ENCODE data around the gene TEX38. TPM values are rescaled to one million over a fixed set of nuclear protein-coding genes. Genes with fewer than 3 reads are reported as not detected.
"Not testable (repeated sequence)": the region's sequence is repeated elsewhere in the genome, so short reads cannot be mapped to it uniquely, and the experiment has no call there.

The TEX38 gene
- total RNA-seq, 1 experiment from 2014 or later: not detected

GRCh38 chr1:46714976-46715375 is 43.3 kb downstream of the TEX38 start:
- no peaks in the 10 kb centered on the region for H3K9me3 ChIP-seq (replicated peaks)
- H3K4me3 ChIP-seq: no peak overlapping the region
- no peak overlapping the region for H3K27ac ChIP-seq
- no peak for DNase-seq (ENCODE audit: low read depth in 1 of 2, low spot score in 2 of 2)
- H3K4me1 ChIP-seq (replicated peaks): peaks cover 19% of the 10 kb centered on the region
- no peaks in the 10 kb centered on the region; the same call in 1 of the 2 replicates for H3K27me3 ChIP-seq (replicated peaks)
- H3K36me3 ChIP-seq: peaks cover 79% of the 10 kb centered on the region

- peaks cover 54% of the 10 kb centered on the region for H3K36me3 ChIP-seq
- DNase-seq (ENCODE audit: low read depth in 1 of 2, low spot score in 2 of 2): no peak
- H3K27ac ChIP-seq: no peak overlapping the region
- H3K4me3 ChIP-seq: peak overlapping the region; percentile 97
- no peaks in the 10 kb centered on the region; the same call in 1 of the 2 replicates for H3K27me3 ChIP-seq (replicated peaks)
- H3K9me3 ChIP-seq (replicated peaks): no peaks in the 10 kb centered on the region
- H3K4me1 ChIP-seq (replicated peaks): peaks cover 19% of the 10 kb centered on the region
Measured at GRCh38 chr1:46717654-46718053, 46.0 kb downstream of the TEX38 start.

- peak in 1 of 2 experiments; percentile 12 for DNase-seq (ENCODE audit: low read depth in 1 of 2, low spot score in 2 of 2)
- H3K4me1 ChIP-seq (replicated peaks): peaks cover 19% of the 10 kb centered on the region
- H3K36me3 ChIP-seq: peaks cover 48% of the 10 kb centered on the region
- H3K4me3 ChIP-seq: peak overlapping the region; percentile 97
- no peaks in the 10 kb centered on the region; the same call in 1 of the 2 replicates for H3K27me3 ChIP-seq (replicated peaks)
- no peaks in the 10 kb centered on the region for H3K9me3 ChIP-seq (replicated peaks)
- peak overlapping the region; percentile 71 for H3K27ac ChIP-seq
Measured at GRCh38 chr1:46718340-46718726, 46.7 kb downstream of the TEX38 start.

GRCh38 chr1:46718727-46719622 is 47.3 kb downstream of the TEX38 start, which contains the start of gene EFCAB14:
EFCAB14 (minus strand) TSS chr1:46719114; CDS start chr1:46718087, 1,027 bp downstream.
- Histone ChIP-seq H3K9me3 (replicated peaks) (no peaks in the 10 kb centered on the region), H3K4me3 (peak within 1 kb of the TSS; percentile 97), H3K36me3 (peaks cover 41% of the 10 kb centered on the region), H3K27ac (peak within 1 kb of the TSS; percentile 71), H3K4me1 (replicated peaks) (peaks cover 19% of the 10 kb centered on the region), H3K27me3 (replicated peaks) (no peaks in the 10 kb centered on the region)
- DNase-seq (ENCODE audit: low read depth in 1 of 2, low spot score in 2 of 2): peak; percentile 91 to 95

GRCh38 chr1:46719689-46720088 is 48.0 kb downstream of the TEX38 start:
- no peak for DNase-seq (ENCODE audit: low read depth in 1 of 2, low spot score in 2 of 2)
- H3K36me3 ChIP-seq: peaks cover 34% of the 10 kb centered on the region
- no peaks in the 10 kb centered on the region for H3K27me3 ChIP-seq (replicated peaks)
- peaks cover 19% of the 10 kb centered on the region for H3K4me1 ChIP-seq (replicated peaks)
- H3K9me3 ChIP-seq (replicated peaks): no peaks in the 10 kb centered on the region
- H3K4me3 ChIP-seq: no peak overlapping the region; the same call in 1 of the 2 replicates
- H3K27ac ChIP-seq: no peak overlapping the region

- not testable (repeated sequence) for H3K27me3 ChIP-seq (replicated peaks); DNase-seq (ENCODE audit: low read depth in 1 of 2, low spot score in 2 of 2); H3K4me3 ChIP-seq; H3K27ac ChIP-seq; H3K9me3 ChIP-seq (replicated peaks)
- peaks cover 19% of the 10 kb centered on the region for H3K4me1 ChIP-seq (replicated peaks)
- peaks cover 28% of the 10 kb centered on the region for H3K36me3 ChIP-seq
Measured at GRCh38 chr1:46720319-46720718, 48.7 kb downstream of the TEX38 start.

- Histone ChIP-seq H3K4me3 (no peak overlapping the region), H3K4me1 (replicated peaks) (peaks cover 19% of the 10 kb centered on the region), H3K27me3 (replicated peaks) (0 out of 2 replicates have a peak, but pooled peaks cover 4% of the 10 kb centered on the region), H3K36me3 (peaks cover 19% of the 10 kb centered on the region), H3K27ac (no peak overlapping the region), H3K9me3 (replicated peaks) (no peaks in the 10 kb centered on the region; the same call in 1 of the 2 replicates)
- DNase-seq (ENCODE audit: low read depth in 1 of 2, low spot score in 2 of 2): no peak
Measured at GRCh38 chr1:46721204-46721603, 49.5 kb downstream of the TEX38 start.

- DNase-seq (ENCODE audit: low read depth in 1 of 2, low spot score in 2 of 2): no peak
- Histone ChIP-seq H3K4me1 (replicated peaks) (peaks cover 18% of the 10 kb centered on the region), H3K27me3 (replicated peaks) (0 out of 2 replicates have a peak, but pooled peaks cover 4% of the 10 kb centered on the region), H3K4me3 (no peak overlapping the region), H3K27ac (no peak overlapping the region), H3K36me3 (peaks cover 14% of the 10 kb centered on the region), H3K9me3 (replicated peaks) (no peaks in the 10 kb centered on the region; the same call in 1 of the 2 replicates)
Measured at GRCh38 chr1:46721686-46722205, 50.1 kb downstream of the TEX38 start.

Other genes starting within 250 kb of the TEX38 start
- gene DMBX1, start 182.0 kb upstream of the TEX38 start, total RNA-seq (2014; rRNA removed; shearing (Covaris generic)): not detected in 2 replicates
- gene KNCN, start 120.2 kb upstream of the TEX38 start, total RNA-seq (2014; rRNA removed; shearing (Covaris generic)): not detected in 2 replicates
- 18.8 and 21.3 TPM in 2 replicates for gene MKNK1, start 67.6 kb upstream of the TEX38 start, total RNA-seq (2014; rRNA removed; shearing (Covaris generic))
- 5.0 TPM in 2 replicates for gene MOB3C, start 55.0 kb upstream of the TEX38 start, total RNA-seq (2014; rRNA removed; shearing (Covaris generic))
- gene ATPAF1, start 3.5 kb upstream of the TEX38 start, total RNA-seq (2014; rRNA removed; shearing (Covaris generic)): 60.5 and 63.2 TPM in 2 replicates
- gene EFCAB14, start 47.3 kb downstream of the TEX38 start, total RNA-seq (2014; rRNA removed; shearing (Covaris generic)): 65.3 and 98.7 TPM in 2 replicates
- not detected in 2 replicates for gene CYP4B1, start 127.2 kb downstream of the TEX38 start, total RNA-seq (2014; rRNA removed; shearing (Covaris generic))